ENCODE results near the gene UNC93A.

GRCh38 chr6:167274270-167274669 lies 16.8 kb upstream of the UNC93A start:
- TF ChIP-seq CTCF (IDR thresholded peaks at IDR 0.05) (no peak), POLR2AphosphoS5 (IDR thresholded peaks at IDR 0.05) (no peak)

All from upper lobe of left lung (tissue), 4 donors.